HEK293T (cell line): ENCODE results near the gene BRMS1L.
"Not testable (repeated sequence)": the region's sequence is repeated elsewhere in the genome, so short reads cannot be mapped to it uniquely, and the experiment has no call there.

Experiments
- CTCF ChIA-PET: fragments of 350-600 bp; formaldehyde crosslinking; extraction: SDS; loops from one replicate; lab custom pipeline; 2021; ENCODE audit warnings: antibody characterized with exemption, inconsistent platforms; lab: Yijun Ruan, JAX
- POLR2A ChIA-PET: fragments of 350-600 bp; formaldehyde crosslinking; extraction: SDS; loops from one replicate; lab custom pipeline; 2020; ENCODE audit warnings: antibody characterized with exemption, inconsistent platforms; lab: Yijun Ruan, JAX
- DNase-seq: peaks from one replicate; pipeline ENCODE4 v3.0.0; 2012; ENCODE audit warnings: mixed read lengths; ENCODE audit errors: extremely low spot score
- ARNT ChIP-seq: fragments of 450-650 bp; IDR thresholded peaks from 2 replicates; pipeline ENCODE4 v1.6.1; 2017; ENCODE audit warnings: mild to moderate bottlenecking
- BHLHE40 ChIP-seq: fragments of 450-650 bp; IDR thresholded peaks from 2 replicates; pipeline ENCODE4 v1.6.1; 2016; ENCODE audit warnings: mild to moderate bottlenecking, moderate library complexity, borderline replicate concordance
- CTBP1 ChIP-seq: fragments of 450-650 bp; IDR thresholded peaks from 2 replicates; pipeline ENCODE4 v1.6.1; 2016; ENCODE audit warnings: borderline replicate concordance
- ELF4 ChIP-seq: fragments of 450-650 bp; IDR thresholded peaks from 2 replicates; pipeline ENCODE4 v1.6.1; 2017; ENCODE audit warnings: antibody characterized with exemption
- FOXA1 ChIP-seq: fragments of 450-650 bp; IDR thresholded peaks from 2 replicates; pipeline ENCODE4 v1.6.1; 2016; ENCODE audit warnings: mild to moderate bottlenecking
- FOXK2 ChIP-seq: fragments of 450-650 bp; IDR thresholded peaks from 2 replicates; pipeline ENCODE4 v1.6.1; 2016; ENCODE audit warnings: mild to moderate bottlenecking
- FOXM1 ChIP-seq: fragments of 450-650 bp; IDR thresholded peaks from 2 replicates; pipeline ENCODE4 v1.6.1; 2017; ENCODE audit warnings: mild to moderate bottlenecking, borderline replicate concordance
- HDGF ChIP-seq: fragments of 450-650 bp; IDR thresholded peaks from 2 replicates; pipeline ENCODE4 v1.6.1; 2017; ENCODE audit warnings: antibody characterized with exemption, borderline replicate concordance
- L3MBTL2 ChIP-seq: fragments of 450-650 bp; conservative IDR thresholded peaks from 2 replicates; pipeline ENCODE4 v1.6.1; 2016; ENCODE audit warnings: mild to moderate bottlenecking
- LEF1 ChIP-seq: fragments of 450-650 bp; IDR thresholded peaks from 2 replicates; pipeline ENCODE4 v1.6.1; 2017; ENCODE audit warnings: mild to moderate bottlenecking, borderline replicate concordance
- NFRKB ChIP-seq: fragments of 450-650 bp; IDR thresholded peaks from 2 replicates; pipeline ENCODE4 v1.6.1; 2016; ENCODE audit warnings: mild to moderate bottlenecking, moderate library complexity
- SP1 ChIP-seq: fragments of 450-650 bp; IDR thresholded peaks from 2 replicates; pipeline ENCODE4 v1.6.1; 2017
- SUZ12 ChIP-seq: fragments of 450-650 bp; IDR thresholded peaks from 2 replicates; pipeline ENCODE4 v1.6.1; 2016; ENCODE audit warnings: mild to moderate bottlenecking
- TARDBP ChIP-seq: fragments of 450-650 bp; IDR thresholded peaks from 2 replicates; pipeline ENCODE4 v1.6.1; 2016
- ZNF384 ChIP-seq: fragments of 450-650 bp; IDR thresholded peaks from 2 replicates; pipeline ENCODE4 v1.6.1; 2016
- TF ChIP-seq, protein P1 (sequence below): fragments of 450-650 bp; IDR thresholded peaks from 2 replicates; pipeline ENCODE4 v1.6.1; 2016

The BRMS1L gene

DNA sequence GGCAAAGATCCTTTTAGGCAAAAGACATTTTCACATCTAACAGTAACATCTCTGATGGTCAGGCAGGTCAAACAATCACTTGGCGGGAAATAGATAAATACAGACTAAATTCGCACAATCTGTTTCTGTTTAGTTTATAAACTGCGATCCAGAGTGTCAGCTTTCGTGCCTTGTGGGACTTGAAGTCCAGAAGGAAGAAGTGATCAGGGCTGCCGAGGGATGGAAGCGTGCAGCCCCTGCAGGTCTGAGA, 245 bp upstream of the BRMS1L start:
- CTCF ChIA-PET: interaction anchor here (1.2 to 2.0 kb wide), 2 partner anchors 8 to 10 kb away, joined by 3 to 11 read pairs; no protein-coding TSS in a partner anchor
- POLR2A ChIA-PET: interaction anchor here (0.5 to 1.7 kb wide), 17 partner anchors 8 to 564 kb away, joined by 3 to 22 read pairs (median 3); partner anchors contain the start of genes INSM2 and RALGAPA1
- DNase-seq: no peak
- TF ChIP-seq LEF1: no peak
- no peak for TF ChIP-seq FOXA1
- no peak for TF ChIP-seq BHLHE40
- peak; percentile 72 for TF ChIP-seq SUZ12

DNA sequence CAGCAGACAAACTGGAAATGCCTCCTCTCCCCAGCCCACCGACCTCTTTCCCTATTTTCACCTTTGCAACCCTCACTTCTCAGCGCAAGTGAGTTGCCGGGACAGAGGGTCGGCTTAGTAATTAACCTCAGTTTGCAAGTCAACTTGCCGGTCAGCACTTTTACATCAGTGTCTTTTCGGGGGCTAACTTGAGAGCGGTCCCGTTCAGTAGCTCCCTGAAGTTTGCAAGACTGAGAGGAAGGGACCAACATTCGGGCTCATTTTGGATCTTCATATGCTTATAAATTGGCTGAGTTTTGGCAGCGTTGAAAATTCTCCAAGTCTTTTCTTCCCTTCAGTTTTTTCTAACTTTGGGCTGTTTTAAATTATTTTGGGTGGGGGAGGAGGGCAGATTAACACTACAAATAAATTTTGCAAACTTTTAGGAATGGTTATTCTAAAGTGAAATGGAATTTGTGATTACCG, 846 bp downstream of the BRMS1L start:
- ChIA-PET POLR2A (interaction anchor here (0.8 to 1.7 kb wide), 10 partner anchors 9 to 229 kb away, joined by 3 to 22 read pairs (median 4); partner anchors contain the start of gene RALGAPA1), CTCF (interaction anchor here (1.2 to 2.0 kb wide), 2 partner anchors 9 to 11 kb away, joined by 3 to 11 read pairs; no protein-coding TSS in a partner anchor)
- DNase-seq: no peak
- TF ChIP-seq FOXK2 (no peak), CTBP1 (no peak), ELF4 (no peak), BHLHE40 (no peak), ZNF384 (no peak)

DNA sequence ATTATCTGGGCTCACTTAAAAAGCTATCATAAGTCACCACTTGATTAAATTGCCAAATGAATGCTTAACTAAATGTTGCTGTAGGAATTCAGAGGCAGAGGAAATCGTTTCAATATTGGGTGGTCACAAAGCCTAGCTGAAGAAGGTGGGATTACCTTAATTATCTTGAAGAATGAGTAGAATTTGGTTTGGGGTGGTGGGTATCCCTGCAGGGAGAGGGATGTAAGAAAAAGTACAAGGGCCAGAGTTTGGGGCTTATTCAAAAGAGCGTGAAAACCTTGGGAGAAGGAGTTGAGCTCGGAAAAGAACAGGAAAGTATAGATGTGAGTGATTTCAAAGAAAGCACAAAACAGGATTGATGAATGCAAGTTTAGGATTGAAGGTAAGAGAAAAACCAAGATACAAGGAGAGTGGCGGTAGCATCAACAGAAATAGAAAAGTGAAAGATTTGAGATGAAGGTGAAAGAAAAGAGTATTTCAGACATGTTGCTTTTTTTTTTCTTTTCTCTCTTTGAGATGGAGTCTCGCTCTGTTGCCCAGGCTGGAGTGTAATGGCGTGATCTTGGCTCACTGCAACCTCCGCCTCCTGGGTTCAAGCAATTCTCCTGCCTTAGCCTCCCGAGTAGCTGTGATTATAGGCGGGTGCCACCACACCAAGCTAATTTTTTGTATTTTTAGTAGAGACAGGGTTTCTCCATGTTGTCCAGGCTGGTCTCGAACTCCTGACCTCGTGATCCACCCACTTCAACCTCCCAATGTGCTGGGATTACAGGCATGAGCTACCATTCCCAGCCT, 1.7 kb downstream of the BRMS1L start:
- no peak for DNase-seq
- POLR2A ChIA-PET: no interaction called here
- TF ChIP-seq BHLHE40: no peak
- no peak for TF ChIP-seq FOXA1
- no peak for TF ChIP-seq HDGF
- TF ChIP-seq SP1: no peak
- TF ChIP-seq FOXK2: no peak
- no peak for TF ChIP-seq FOXM1
- TF ChIP-seq LEF1: no peak
- no peak for TF ChIP-seq ELF4
- no peak for TF ChIP-seq TARDBP
- TF ChIP-seq ZNF384: no peak
- TF ChIP-seq NFRKB: no peak
- TF ChIP-seq CTBP1: no peak
- TF ChIP-seq, protein P1, sequence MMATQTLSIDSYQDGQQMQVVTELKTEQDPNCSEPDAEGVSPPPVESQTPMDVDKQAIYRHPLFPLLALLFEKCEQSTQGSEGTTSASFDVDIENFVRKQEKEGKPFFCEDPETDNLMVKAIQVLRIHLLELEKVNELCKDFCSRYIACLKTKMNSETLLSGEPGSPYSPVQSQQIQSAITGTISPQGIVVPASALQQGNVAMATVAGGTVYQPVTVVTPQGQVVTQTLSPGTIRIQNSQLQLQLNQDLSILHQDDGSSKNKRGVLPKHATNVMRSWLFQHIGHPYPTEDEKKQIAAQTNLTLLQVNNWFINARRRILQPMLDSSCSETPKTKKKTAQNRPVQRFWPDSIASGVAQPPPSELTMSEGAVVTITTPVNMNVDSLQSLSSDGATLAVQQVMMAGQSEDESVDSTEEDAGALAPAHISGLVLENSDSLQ: no peak
- no peak for TF ChIP-seq SUZ12
- TF ChIP-seq L3MBTL2: no peak
- CTCF ChIA-PET: interaction anchor here (2.0 kb wide), 1 partner anchor 10 kb away, joined by 11 read pairs; no protein-coding TSS in a partner anchor

DNA sequence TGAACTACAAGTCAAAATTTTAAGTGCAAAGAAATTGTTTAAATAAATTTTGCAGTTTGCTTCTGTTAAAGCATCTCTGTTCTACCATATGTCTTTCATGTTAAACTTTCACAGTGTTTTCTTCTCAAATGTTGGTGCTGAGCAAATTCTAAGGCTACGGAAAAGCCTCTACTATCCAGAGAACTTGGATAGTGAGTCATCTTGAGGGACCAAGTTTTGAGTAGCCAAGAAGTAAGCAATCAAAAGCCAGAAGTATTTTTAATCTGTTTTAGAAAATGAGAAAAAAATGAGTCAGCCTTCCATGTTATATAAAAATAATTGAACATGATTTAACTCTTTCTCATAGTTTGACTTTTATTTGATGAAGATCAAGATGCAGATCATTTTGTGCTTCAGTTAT, 3.3 kb downstream of the BRMS1L start:
- no peak for DNase-seq
- POLR2A ChIA-PET: no interaction called here
- CTCF ChIA-PET: no interaction called here
- TF ChIP-seq TARDBP (no peak), BHLHE40 (no peak), SP1 (no peak), ELF4 (no peak), CTBP1 (no peak), FOXK2 (no peak), FOXM1 (no peak), LEF1 (no peak), SUZ12 (no peak), HDGF (no peak), L3MBTL2 (no peak), ARNT (no peak)
- TF ChIP-seq, protein P1: no peak

DNA sequence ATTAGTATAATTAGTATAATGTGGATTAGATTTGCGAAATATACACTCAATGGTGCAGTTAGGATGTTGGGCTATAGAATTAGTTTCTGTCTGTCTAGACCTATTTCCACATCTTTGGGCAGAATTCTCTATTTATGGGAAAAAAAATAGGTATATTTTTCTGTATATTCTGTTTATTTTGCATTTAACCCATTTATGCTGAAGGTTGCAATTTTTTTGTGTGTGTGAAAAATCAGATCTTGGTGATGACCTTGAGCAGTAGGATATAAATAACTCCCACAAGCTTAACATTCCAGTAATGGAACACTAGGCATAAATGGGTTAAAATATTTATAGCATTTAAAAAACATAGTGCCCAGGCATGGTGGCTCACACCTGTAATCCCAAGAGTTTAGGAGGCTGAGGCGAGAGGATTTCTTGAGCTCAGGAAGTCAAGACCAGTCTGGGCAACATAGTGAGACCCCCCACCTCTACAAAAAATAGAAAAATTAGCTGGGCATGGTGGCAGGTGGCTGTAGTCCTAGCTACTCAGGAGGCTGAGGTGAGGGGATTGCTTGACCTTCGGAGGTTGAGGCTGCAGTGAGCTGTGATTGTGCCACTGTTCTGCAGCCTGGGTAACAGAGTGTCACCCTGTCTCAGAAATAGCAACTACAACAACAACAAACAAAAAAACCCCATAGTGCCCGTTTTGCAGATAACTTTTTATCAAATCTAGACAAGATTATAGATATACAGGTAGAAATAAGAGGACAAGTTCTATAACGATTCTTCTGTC, 9.3 kb downstream of the BRMS1L start:
- DNase-seq: no peak
- TF ChIP-seq HDGF (no peak), ZNF384 (no peak), ARNT (no peak), FOXK2 (no peak), SP1 (no peak), LEF1 (no peak), TARDBP (no peak), L3MBTL2 (no peak), FOXM1 (no peak), ELF4 (no peak), BHLHE40 (no peak), NFRKB (no peak), CTBP1 (no peak), SUZ12 (no peak), FOXA1 (no peak)
- TF ChIP-seq, protein P1: no peak
- ChIA-PET POLR2A (interaction anchor here (1.4 kb wide), 1 partner anchor 9 kb away, joined by 4 read pairs; the partner anchor contains the start of gene BRMS1L), CTCF (no interaction called here)

DNA sequence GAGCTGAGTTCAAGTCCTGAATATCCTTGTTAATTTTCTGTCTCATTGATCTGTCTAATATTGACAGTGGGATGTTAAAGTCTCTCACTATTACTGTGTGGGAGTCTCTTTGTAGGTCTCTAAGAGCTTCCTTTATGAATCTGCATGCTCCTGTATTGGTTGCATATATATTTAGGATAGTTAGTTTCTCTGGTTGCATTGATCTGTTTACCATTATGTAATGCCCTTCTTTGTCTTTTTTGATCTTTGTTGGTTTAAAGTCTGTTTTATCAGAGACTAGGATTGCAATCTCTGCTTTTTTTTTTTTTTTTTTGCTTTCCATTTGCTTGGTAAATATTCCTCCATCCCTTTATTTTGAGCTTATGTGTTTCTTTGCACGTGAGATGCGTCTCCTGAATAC, 15.6 kb downstream of the BRMS1L start:
- CTCF ChIA-PET, DNase-seq, POLR2A ChIA-PET: not testable (repeated sequence)

DNA sequence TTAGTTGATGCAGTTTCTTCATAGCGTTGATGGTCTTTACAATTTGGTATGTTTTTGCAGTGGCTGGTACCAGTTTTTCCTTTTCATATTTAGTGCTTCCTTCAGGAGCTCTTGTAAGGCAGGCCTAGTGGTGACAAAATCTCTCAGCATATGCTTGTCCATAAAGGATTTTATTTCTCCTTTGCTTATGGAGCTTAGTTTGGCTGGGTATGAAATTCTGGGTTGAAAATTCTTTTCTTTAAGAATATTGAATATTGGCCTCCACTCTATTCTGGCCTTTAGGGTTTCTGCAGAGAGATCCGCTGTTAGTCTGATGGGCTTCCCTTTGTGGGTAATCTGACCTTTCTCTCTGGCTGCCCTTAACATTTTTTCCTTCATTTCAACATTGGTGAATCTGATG, 16.1 kb downstream of the BRMS1L start:
- POLR2A ChIA-PET, CTCF ChIA-PET, DNase-seq: not testable (repeated sequence)
